MM.1S (cell line): ENCODE data around the gene IMMT.
"Not testable (repeated sequence)": the region's sequence is repeated elsewhere in the genome, so short reads cannot be mapped to it uniquely, and the experiment has no call there.

Experiments
- DNase-seq: peaks from one replicate; pipeline ENCODE4 v3.0.0-alpha.2; 2015
- H2AFZ ChIP-seq: fragments of 300-600 bp; sonication (generic); 2 replicates; pipeline ENCODE4 v1.6.0; 2016; ENCODE audit warnings: antibody characterized with exemption, low read length
- H3F3A ChIP-seq: fragments of 300-600 bp; sonication (generic); 2 replicates; pipeline ENCODE4 v1.6.1; 2016; ENCODE audit warnings: mild to moderate bottlenecking, antibody characterized with exemption, low read length, moderate library complexity, mixed read lengths; ENCODE audit not compliant: insufficient read depth
- H3K27ac ChIP-seq: fragments of 300-600 bp; sonication (generic); 2 replicates; pipeline ENCODE4 v1.5.1; 2016; ENCODE audit warnings: mild to moderate bottlenecking, low read length
- H3K27me3 ChIP-seq: fragments of 300-600 bp; sonication (generic); replicated peaks from 2 replicates; pipeline ENCODE4 v1.6.0; 2016; ENCODE audit warnings: low read length; ENCODE audit not compliant: insufficient read depth
- H3K36me3 ChIP-seq: fragments of 300-600 bp; sonication (generic); replicated peaks from 2 replicates; pipeline ENCODE4 v1.6.1; 2016; ENCODE audit warnings: mild to moderate bottlenecking, low read length, mixed read lengths; ENCODE audit not compliant: insufficient read depth
- H3K4me1 ChIP-seq: fragments of 300-600 bp; sonication (generic); 2 replicates; pipeline ENCODE4 v1.6.1; 2016; ENCODE audit warnings: low read length, mixed read lengths
- H3K4me2 ChIP-seq: fragments of 300-600 bp; sonication (generic); 2 replicates; pipeline ENCODE4 v1.6.0; 2016; ENCODE audit warnings: low read depth, low read length
- H3K4me3 ChIP-seq: fragments of 300-600 bp; sonication (generic); 2 replicates; pipeline ENCODE4 v1.5.1; 2016; ENCODE audit warnings: low read length, mixed read lengths
- H3K79me2 ChIP-seq: fragments of 300-600 bp; sonication (generic); 2 replicates; pipeline ENCODE4 v1.6.1; 2016; ENCODE audit warnings: mixed run types, low read length, mixed read lengths
- H3K9ac ChIP-seq: fragments of 300-600 bp; sonication (generic); 2 replicates; pipeline ENCODE4 v1.6.1; 2016; ENCODE audit warnings: low read length, mixed read lengths
- H3K9me2 ChIP-seq: fragments of 300-600 bp; sonication (generic); replicated peaks from 2 replicates; pipeline ENCODE4 v1.6.1; 2016; ENCODE audit warnings: mild to moderate bottlenecking, low read length, mixed read lengths; ENCODE audit not compliant: insufficient read depth
- H3K9me3 ChIP-seq: fragments of 300-600 bp; sonication (generic); replicated peaks from 2 replicates; pipeline ENCODE4 v1.6.1; 2016; ENCODE audit warnings: mild to moderate bottlenecking, low read length, mixed read lengths; ENCODE audit not compliant: insufficient read depth
- H4K20me1 ChIP-seq: fragments of 300-600 bp; sonication (generic); 2 replicates; pipeline ENCODE4 v1.6.1; 2016; ENCODE audit warnings: mild to moderate bottlenecking, low read length, moderate library complexity, mixed read lengths; ENCODE audit not compliant: insufficient read depth
- CTCF ChIP-seq: fragments of 300-600 bp; sonication (generic); IDR thresholded peaks from 2 replicates; pipeline ENCODE4 v1.5.1; 2016; ENCODE audit warnings: antibody characterized with exemption, low read length, mixed read lengths
- EZH2 ChIP-seq: fragments of 300-600 bp; sonication (generic); optimal IDR thresholded peaks from 2 replicates; pipeline ENCODE3; 2017; ENCODE audit warnings: low read depth, mild to moderate bottlenecking, antibody characterized with exemption, low read length, mixed read lengths
- EZH2phosphoT487 ChIP-seq: fragments of 300-600 bp; sonication (generic); IDR thresholded peaks from 2 replicates; pipeline ENCODE4 v1.6.1; 2018; ENCODE audit warnings: antibody characterized with exemption, low read length

IMMT gene

GRCh38 chr2:86230961-86231360 is 35.7 kb upstream of the IMMT start:
- no peaks in the 10 kb centered on the region for H3K27me3 ChIP-seq
- H3K9ac ChIP-seq = no peak overlapping the region
- no peak overlapping the region for H3K4me2 ChIP-seq
- H4K20me1 ChIP-seq = no peaks in the 10 kb centered on the region
- H3K4me3 ChIP-seq = no peak overlapping the region
- DNase-seq = no peak
- no peaks in the 10 kb centered on the region for H3K9me3 ChIP-seq
- no peaks in the 10 kb centered on the region for H3K79me2 ChIP-seq
- H3F3A ChIP-seq = no peaks in the 10 kb centered on the region
- no peak overlapping the region for H2AFZ ChIP-seq
- no peaks in the 10 kb centered on the region for H3K36me3 ChIP-seq
- no peak for TF ChIP-seq CTCF
- no peak for TF ChIP-seq EZH2
- TF ChIP-seq EZH2phosphoT487 = no peak
- H3K4me1 ChIP-seq = peaks cover 3% of the 10 kb centered on the region; the same call in 1 of the 2 replicates
- no peaks in the 10 kb centered on the region for H3K9me2 ChIP-seq
- H3K27ac ChIP-seq = no peak overlapping the region

GRCh38 chr2:86229221-86229620 is 34.0 kb upstream of the IMMT start:
- Histone ChIP-seq H4K20me1 (no peaks in the 10 kb centered on the region), H2AFZ (no peak overlapping the region), H3K9me2 (no peaks in the 10 kb centered on the region), H3K4me2 (no peak overlapping the region), H3K36me3 (no peaks in the 10 kb centered on the region), H3K9ac (no peak overlapping the region), H3K9me3 (no peaks in the 10 kb centered on the region), H3K27ac (no peak overlapping the region), H3F3A (no peaks in the 10 kb centered on the region; the same call in 1 of the 2 replicates), H3K79me2 (no peaks in the 10 kb centered on the region), H3K27me3 (no peaks in the 10 kb centered on the region), H3K4me1 (peaks cover 7% of the 10 kb centered on the region), H3K4me3 (no peak overlapping the region)
- no peak for DNase-seq
- no peak for TF ChIP-seq EZH2
- TF ChIP-seq CTCF = no peak
- no peak for TF ChIP-seq EZH2phosphoT487

- not testable (repeated sequence) for H4K20me1 ChIP-seq, H3F3A ChIP-seq, H2AFZ ChIP-seq, H3K79me2 ChIP-seq, H3K27me3 ChIP-seq, DNase-seq, H3K36me3 ChIP-seq, H3K9ac ChIP-seq, H3K27ac ChIP-seq, H3K4me1 ChIP-seq, H3K9me2 ChIP-seq, H3K4me2 ChIP-seq, H3K4me3 ChIP-seq, H3K9me3 ChIP-seq
Measured at GRCh38 chr2:86228574-86228973, 33.3 kb upstream of the IMMT start.

- Histone ChIP-seq H3K9me2 (no peaks in the 10 kb centered on the region), H3K27ac (no peak overlapping the region)
Measured at GRCh38 chr2:86227685-86228084, 32.4 kb upstream of the IMMT start.

More at GRCh38 chr2:86227685-86228084, 32.4 kb upstream of the IMMT start:
- TF ChIP-seq CTCF = no peak
- TF ChIP-seq EZH2 = no peak
- no peak for TF ChIP-seq EZH2phosphoT487
- DNase-seq = no peak
- Histone ChIP-seq H3K4me2 (no peak overlapping the region), H3K9me3 (no peaks in the 10 kb centered on the region), H3K9ac (no peak overlapping the region), H3K4me1 (peaks cover 7% of the 10 kb centered on the region), H3K27me3 (no peaks in the 10 kb centered on the region), H3K79me2 (no peaks in the 10 kb centered on the region), H3F3A (no peaks in the 10 kb centered on the region; the same call in 1 of the 2 replicates), H3K36me3 (no peaks in the 10 kb centered on the region), H3K4me3 (no peak overlapping the region), H2AFZ (no peak overlapping the region), H4K20me1 (no peaks in the 10 kb centered on the region)
